SK-N-MC (cell line): Measurements from ENCODE around the gene DNMT3L.

ENCODE experiments used
- EZH2 ChIP-seq: fragments of 200-600 bp; sonication (generic); IDR thresholded peaks from one replicate; pipeline ENCODE4 v1.6.1; 2017; ENCODE audit warnings: antibody characterized with exemption
- POLR2AphosphoS5 ChIP-seq: IDR thresholded peaks from 2 replicates; pipeline ENCODE4 v1.6.1; 2012; ENCODE audit warnings: mild to moderate bottlenecking, low read depth, low read length, borderline replicate concordance

DNA sequence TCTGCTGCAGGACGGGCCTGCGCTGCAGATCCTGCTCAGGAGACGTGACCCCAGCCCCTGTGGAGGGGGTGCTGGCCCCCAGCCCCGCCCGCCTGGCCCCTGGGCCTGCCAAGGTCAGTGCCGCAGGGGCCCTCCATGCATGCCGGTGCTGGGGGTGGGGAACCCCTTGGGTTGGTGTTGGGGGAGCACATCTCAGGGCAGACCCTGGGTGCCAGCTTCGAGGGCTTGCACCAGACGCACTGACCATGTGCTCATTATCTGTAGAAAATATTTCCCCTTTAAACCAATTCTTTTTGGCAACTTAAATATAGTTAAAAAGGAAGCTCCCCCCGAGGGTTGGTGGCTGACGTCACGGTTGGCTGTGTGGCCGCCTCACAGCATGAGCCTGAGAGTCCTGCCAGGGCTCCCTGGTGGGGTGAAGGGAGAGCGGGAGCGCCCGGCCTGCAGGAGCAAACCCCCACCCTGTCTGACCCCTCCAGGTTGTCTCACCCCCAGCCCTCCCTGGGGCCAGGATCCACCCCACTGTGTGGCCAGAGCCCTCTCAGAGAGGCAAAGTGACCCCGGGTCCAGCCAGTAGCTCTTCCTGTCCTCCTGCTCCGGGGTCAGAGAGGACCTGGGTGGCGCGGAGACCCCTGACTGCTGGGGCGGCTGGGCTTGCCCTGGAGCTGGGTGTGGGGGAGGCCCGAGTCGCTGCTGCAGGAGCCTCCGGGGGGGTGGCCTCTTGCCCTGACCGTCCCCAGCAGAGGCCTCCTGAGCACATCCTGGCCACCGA lies 32.9 kb upstream of the DNMT3L start:
- TF ChIP-seq EZH2: no peak
- no peak for TF ChIP-seq POLR2AphosphoS5
